ENCODE data around the gene PCDHGC3.

Gene PCDHGC3

DNA sequence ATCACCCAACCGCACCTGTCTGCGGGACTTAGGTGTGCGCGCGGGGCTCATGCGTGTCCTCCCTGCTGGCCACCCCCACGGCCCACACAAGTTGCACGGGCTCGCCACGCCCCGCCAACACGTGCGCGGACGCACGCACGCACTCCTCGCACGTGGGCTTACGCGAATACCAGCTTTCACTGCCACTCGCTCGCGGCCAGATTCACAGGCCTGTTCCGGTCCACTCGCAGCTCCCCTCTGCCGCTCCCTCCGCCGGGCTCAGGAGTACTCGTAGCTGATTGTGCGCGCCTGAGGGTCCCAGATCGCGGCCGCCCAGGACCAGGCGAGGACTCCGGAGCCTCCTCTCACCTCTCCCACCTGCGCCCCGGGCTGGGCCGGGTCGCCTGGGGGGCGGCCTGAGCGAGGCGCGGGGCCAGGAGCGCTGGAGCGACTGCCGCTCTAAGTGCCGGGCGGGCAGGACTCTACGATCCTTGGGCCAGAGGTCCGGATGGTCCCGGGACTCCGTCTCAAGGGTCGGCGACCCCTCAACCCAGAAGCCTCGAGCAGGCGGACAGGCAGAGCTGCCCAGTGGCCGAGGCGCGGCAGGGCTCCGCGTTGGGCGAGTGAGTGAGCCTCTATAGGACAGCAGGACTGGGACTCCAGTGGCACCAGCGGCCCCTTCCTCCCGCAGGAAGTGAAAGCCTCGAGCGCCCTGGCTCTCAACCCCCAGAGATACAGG, 16.6 kb downstream of the PCDHGC3 start:
- H3K4me1 ChIP-seq (ENCODE audit: control insufficient read depth in 1 of 2, insufficient read depth in 2 of 2, low read length in 2 of 2), result no peaks in the 10 kb centered on the region
- H3K9me3 ChIP-seq (ENCODE audit: control insufficient read depth in 1 of 2, low read length in 2 of 2), result no peaks in the 10 kb centered on the region
- H3K27ac ChIP-seq (ENCODE audit: low read depth, low read length), result no peak overlapping the region
- H3K9ac ChIP-seq (ENCODE audit: low read depth in 1 of 2, low read length in 2 of 2), result no peak overlapping the region
- peak overlapping the region; percentile 36 to 55 for H3K4me3 ChIP-seq (ENCODE audit: low read depth in 1 of 2, low read length in 2 of 2)
- H3K27me3 ChIP-seq (ENCODE audit: control insufficient read depth in 1 of 2, insufficient read depth in 2 of 2, low read length in 2 of 2), result peaks cover 22 to 23% of the 10 kb centered on the region in 2 donors
- no peaks in the 10 kb centered on the region for H3K36me3 ChIP-seq (ENCODE audit: control insufficient read depth in 1 of 2, insufficient read depth in 2 of 2, low read length in 2 of 2)

DNA sequence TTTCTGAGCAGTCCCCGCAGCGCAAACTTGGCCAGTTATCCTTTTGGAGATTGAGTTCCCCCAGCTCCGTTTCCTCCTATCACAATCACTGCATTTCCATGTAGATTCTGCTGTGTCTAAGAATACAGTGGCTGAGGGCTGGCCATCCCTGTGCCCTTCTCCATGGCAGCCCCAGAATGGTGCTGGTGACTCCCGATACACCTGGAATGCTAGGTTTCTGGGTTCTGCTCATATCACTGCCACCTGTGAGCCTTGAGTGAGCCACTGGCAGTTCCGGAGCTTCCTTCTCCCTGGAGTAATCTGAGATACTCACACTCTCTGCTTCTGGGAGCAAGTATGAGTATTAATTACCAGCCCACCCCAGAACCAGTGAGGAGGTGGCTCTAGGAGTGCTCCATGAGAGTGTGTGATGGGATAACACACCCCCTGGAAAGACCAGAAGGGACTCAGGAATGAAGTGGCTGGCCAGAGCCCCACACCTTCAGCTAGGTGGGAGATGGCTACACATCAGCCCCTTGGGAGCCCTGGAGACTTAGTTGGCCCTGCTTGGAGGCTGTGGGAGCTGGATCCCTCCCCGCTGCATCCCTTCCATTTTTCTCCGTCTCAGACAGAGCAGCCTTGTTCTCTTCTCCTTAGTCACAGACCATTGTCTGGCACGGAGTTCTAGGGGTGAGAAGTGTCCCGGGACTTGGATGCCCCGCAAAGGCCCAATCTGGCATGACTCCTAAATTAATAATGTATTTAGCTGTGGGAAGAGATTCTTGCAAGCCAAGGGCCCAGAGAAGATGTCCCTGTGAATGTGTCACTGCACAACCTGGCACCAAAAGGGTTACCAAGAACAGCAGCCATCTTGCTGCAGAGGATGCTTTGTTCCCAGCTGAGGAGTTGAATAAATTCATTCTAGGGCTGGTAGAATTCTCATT, 18.0 kb downstream of the PCDHGC3 start:
- H3K4me3 ChIP-seq (ENCODE audit: low read depth in 1 of 2, low read length in 2 of 2), result no peak overlapping the region
- H3K4me1 ChIP-seq (ENCODE audit: control insufficient read depth in 1 of 2, insufficient read depth in 2 of 2, low read length in 2 of 2), result no peaks in the 10 kb centered on the region
- no peaks in the 10 kb centered on the region for H3K36me3 ChIP-seq (ENCODE audit: control insufficient read depth in 1 of 2, insufficient read depth in 2 of 2, low read length in 2 of 2)
- no peaks in the 10 kb centered on the region for H3K9me3 ChIP-seq (ENCODE audit: control insufficient read depth in 1 of 2, low read length in 2 of 2)
- no peak overlapping the region for H3K27ac ChIP-seq (ENCODE audit: low read depth, low read length)
- no peak overlapping the region for H3K9ac ChIP-seq (ENCODE audit: low read depth in 1 of 2, low read length in 2 of 2)
- H3K27me3 ChIP-seq (ENCODE audit: control insufficient read depth in 1 of 2, insufficient read depth in 2 of 2, low read length in 2 of 2), result peaks cover 22 to 23% of the 10 kb centered on the region in 2 donors

DNA sequence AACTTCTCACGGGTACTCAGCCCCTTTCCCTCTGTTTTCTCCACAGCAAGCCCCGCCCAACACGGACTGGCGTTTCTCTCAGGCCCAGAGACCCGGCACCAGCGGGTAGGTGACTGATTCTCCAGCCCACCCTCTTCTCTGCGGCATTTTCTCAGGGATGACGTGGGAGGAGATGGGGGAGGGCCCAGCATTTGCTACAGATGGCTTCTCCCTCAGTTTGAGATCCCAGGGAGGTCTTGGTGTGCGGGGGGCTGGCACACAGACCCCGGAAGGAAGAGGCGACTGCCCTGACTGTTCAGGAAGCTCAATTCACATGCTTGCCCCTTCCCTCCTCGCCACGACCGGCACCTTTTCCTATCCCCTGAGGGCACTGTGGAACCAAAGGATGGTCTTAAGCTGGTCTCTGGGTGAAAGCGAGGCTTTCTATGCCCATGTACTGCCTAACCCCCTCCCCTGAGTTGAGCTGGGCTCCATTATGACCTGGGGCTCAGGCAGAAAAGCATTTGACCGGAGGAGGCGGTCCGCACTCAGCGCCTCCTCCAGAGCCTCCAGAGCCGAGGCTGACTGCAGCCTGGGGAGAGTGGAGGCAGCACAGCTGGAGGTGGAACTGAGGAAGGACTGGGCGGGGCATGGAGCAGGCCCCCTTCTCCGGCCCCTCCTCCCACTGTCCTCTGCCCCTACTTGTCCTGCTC, 19.1 kb downstream of the PCDHGC3 start:
- Histone ChIP-seq H3K4me3 (ENCODE audit: low read depth in 1 of 2, low read length in 2 of 2) (no peak overlapping the region), H3K9ac (ENCODE audit: low read depth in 1 of 2, low read length in 2 of 2) (no peak overlapping the region), H3K9me3 (ENCODE audit: control insufficient read depth in 1 of 2, low read length in 2 of 2) (no peaks in the 10 kb centered on the region), H3K36me3 (ENCODE audit: control insufficient read depth in 1 of 2, insufficient read depth in 2 of 2, low read length in 2 of 2) (no peaks in the 10 kb centered on the region), H3K27me3 (ENCODE audit: control insufficient read depth in 1 of 2, insufficient read depth in 2 of 2, low read length in 2 of 2) (peaks cover 22 to 23% of the 10 kb centered on the region in 2 donors), H3K4me1 (ENCODE audit: control insufficient read depth in 1 of 2, insufficient read depth in 2 of 2, low read length in 2 of 2) (no peaks in the 10 kb centered on the region), H3K27ac (ENCODE audit: low read depth, low read length) (no peak overlapping the region)

DNA sequence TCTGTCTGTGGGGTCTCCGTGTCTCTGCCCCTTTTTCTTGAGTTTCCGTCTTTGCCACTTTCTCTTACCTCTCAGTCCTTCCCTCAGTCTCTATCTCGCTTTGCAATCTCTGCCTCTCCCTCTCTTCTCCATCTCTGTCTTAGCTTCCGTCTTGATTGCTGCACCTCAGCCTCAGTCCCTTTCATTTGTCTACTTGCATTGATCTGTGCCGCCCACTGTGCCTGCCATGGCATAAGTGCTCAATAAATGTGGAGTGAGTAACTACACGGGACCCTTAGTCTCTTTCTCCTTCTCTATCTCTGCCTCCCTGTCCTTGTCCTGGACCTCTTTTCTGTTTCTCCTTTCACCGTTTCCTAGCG, 19.7 kb downstream of the PCDHGC3 start:
- no peak overlapping the region for H3K9ac ChIP-seq (ENCODE audit: low read depth in 1 of 2, low read length in 2 of 2)
- no peaks in the 10 kb centered on the region for H3K36me3 ChIP-seq (ENCODE audit: control insufficient read depth in 1 of 2, insufficient read depth in 2 of 2, low read length in 2 of 2)
- no peak overlapping the region for H3K27ac ChIP-seq (ENCODE audit: low read depth, low read length)
- H3K4me1 ChIP-seq (ENCODE audit: control insufficient read depth in 1 of 2, insufficient read depth in 2 of 2, low read length in 2 of 2), result no peaks in the 10 kb centered on the region
- H3K4me3 ChIP-seq (ENCODE audit: low read depth in 1 of 2, low read length in 2 of 2), result no peak overlapping the region
- H3K9me3 ChIP-seq (ENCODE audit: control insufficient read depth in 1 of 2, low read length in 2 of 2), result no peaks in the 10 kb centered on the region
- H3K27me3 ChIP-seq (ENCODE audit: control insufficient read depth in 1 of 2, insufficient read depth in 2 of 2, low read length in 2 of 2), result peaks cover 19 to 23% of the 10 kb centered on the region in 2 donors

GRCh38 chr5:141496038-141496437, 20.3 kb downstream of the PCDHGC3 start:
- Histone ChIP-seq H3K4me1 (ENCODE audit: control insufficient read depth in 1 of 2, insufficient read depth in 2 of 2, low read length in 2 of 2) (no peaks in the 10 kb centered on the region), H3K27ac (ENCODE audit: low read depth, low read length) (no peak overlapping the region), H3K36me3 (ENCODE audit: control insufficient read depth in 1 of 2, insufficient read depth in 2 of 2, low read length in 2 of 2) (no peaks in the 10 kb centered on the region), H3K9me3 (ENCODE audit: control insufficient read depth in 1 of 2, low read length in 2 of 2) (no peaks in the 10 kb centered on the region), H3K27me3 (ENCODE audit: control insufficient read depth in 1 of 2, insufficient read depth in 2 of 2, low read length in 2 of 2) (peaks cover 15 to 19% of the 10 kb centered on the region in 2 donors), H3K4me3 (ENCODE audit: low read depth in 1 of 2, low read length in 2 of 2) (no peak overlapping the region), H3K9ac (ENCODE audit: low read depth in 1 of 2, low read length in 2 of 2) (no peak overlapping the region)

- Histone ChIP-seq H3K4me1 (ENCODE audit: control insufficient read depth in 1 of 2, insufficient read depth in 2 of 2, low read length in 2 of 2) (no peaks in the 10 kb centered on the region), H3K9ac (ENCODE audit: low read depth in 1 of 2, low read length in 2 of 2) (no peak overlapping the region), H3K9me3 (ENCODE audit: control insufficient read depth in 1 of 2, low read length in 2 of 2) (no peaks in the 10 kb centered on the region), H3K4me3 (ENCODE audit: low read depth in 1 of 2, low read length in 2 of 2) (no peak overlapping the region), H3K27ac (ENCODE audit: low read depth, low read length) (no peak overlapping the region), H3K36me3 (ENCODE audit: control insufficient read depth in 1 of 2, insufficient read depth in 2 of 2, low read length in 2 of 2) (no peaks in the 10 kb centered on the region), H3K27me3 (ENCODE audit: control insufficient read depth in 1 of 2, insufficient read depth in 2 of 2, low read length in 2 of 2) (no peaks in the 10 kb centered on the region)
These were observed 26.0 kb downstream of the PCDHGC3 start for GRCh38 chr5:141501761-141502160.

DNA sequence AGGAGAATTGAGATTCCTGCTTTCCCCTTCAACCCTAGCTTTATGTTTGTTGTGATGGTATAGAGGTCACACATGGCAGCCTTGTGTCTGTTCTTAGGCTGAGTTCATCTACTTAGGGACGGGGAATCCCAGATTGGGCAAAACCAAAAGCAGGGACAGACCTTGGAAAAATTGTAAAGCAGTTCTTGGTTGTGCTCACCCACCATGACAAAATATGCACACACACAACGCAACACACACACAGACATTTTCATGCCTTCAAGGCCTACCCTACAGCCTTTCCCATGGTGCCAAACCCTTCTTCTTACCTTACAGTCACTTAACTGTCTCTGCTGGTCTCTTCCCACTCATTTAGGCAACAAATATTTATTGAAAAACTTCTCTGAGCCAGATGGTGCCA, 27.9 kb downstream of the PCDHGC3 start:
- Histone ChIP-seq H3K27me3 (ENCODE audit: control insufficient read depth in 1 of 2, insufficient read depth in 2 of 2, low read length in 2 of 2) (no peaks in the 10 kb centered on the region), H3K4me1 (ENCODE audit: control insufficient read depth in 1 of 2, insufficient read depth in 2 of 2, low read length in 2 of 2) (peaks cover 0 to 4% of the 10 kb centered on the region in 2 donors), H3K27ac (ENCODE audit: low read depth, low read length) (no peak overlapping the region), H3K9ac (ENCODE audit: low read depth in 1 of 2, low read length in 2 of 2) (no peak overlapping the region), H3K36me3 (ENCODE audit: control insufficient read depth in 1 of 2, insufficient read depth in 2 of 2, low read length in 2 of 2) (no peaks in the 10 kb centered on the region), H3K9me3 (ENCODE audit: control insufficient read depth in 1 of 2, low read length in 2 of 2) (no peaks in the 10 kb centered on the region), H3K4me3 (ENCODE audit: low read depth in 1 of 2, low read length in 2 of 2) (no peak overlapping the region)

GRCh38 chr5:141504216-141504615, 28.4 kb downstream of the PCDHGC3 start:
- Histone ChIP-seq H3K27me3 (ENCODE audit: control insufficient read depth in 1 of 2, insufficient read depth in 2 of 2, low read length in 2 of 2) (no peaks in the 10 kb centered on the region), H3K9me3 (ENCODE audit: control insufficient read depth in 1 of 2, low read length in 2 of 2) (no peaks in the 10 kb centered on the region), H3K4me3 (ENCODE audit: low read depth in 1 of 2, low read length in 2 of 2) (no peak overlapping the region), H3K27ac (ENCODE audit: low read depth, low read length) (no peak overlapping the region), H3K4me1 (ENCODE audit: control insufficient read depth in 1 of 2, insufficient read depth in 2 of 2, low read length in 2 of 2) (peaks cover 3 to 4% of the 10 kb centered on the region in 2 donors), H3K36me3 (ENCODE audit: control insufficient read depth in 1 of 2, insufficient read depth in 2 of 2, low read length in 2 of 2) (no peaks in the 10 kb centered on the region), H3K9ac (ENCODE audit: low read depth in 1 of 2, low read length in 2 of 2) (no peak overlapping the region)

DNA sequence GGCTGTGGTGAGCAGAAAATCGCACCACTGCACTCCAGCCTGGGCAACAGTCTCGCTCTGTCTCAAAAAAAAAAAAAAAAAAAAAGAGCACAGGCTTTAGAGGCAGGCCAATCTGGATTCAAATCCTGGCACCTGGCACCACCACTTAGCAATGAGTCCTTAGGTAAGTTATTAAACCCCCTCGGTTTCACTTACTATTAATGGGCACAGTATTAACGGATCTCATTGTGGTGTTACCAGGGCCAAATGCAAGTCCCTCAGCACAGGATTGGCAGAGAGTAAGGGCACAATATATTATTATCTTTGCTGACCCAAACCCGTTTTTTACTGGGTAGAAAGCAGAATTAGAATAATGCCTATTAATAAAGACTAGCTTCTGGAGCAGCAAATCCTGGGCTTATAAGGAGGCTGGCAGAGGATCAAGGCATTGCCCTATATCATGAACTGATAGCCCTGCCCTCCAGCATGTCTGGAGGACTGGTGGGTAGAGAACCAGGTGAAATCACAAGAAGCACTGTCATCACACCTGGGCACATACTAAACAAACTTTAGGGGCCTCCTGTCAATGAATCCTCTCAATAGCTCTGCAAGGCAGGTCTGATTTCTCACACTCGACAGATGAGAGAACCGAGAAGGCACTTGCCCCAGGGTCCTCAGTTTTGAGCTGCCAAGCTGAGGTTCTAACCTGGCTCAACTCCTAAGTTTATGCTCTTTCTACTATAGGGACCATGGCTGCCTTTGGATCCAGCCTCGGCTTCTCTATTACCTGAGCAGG, 30.8 kb downstream of the PCDHGC3 start:
- H3K27ac ChIP-seq (ENCODE audit: low read depth, low read length), result no peak overlapping the region
- no peak overlapping the region for H3K9ac ChIP-seq (ENCODE audit: low read depth in 1 of 2, low read length in 2 of 2)
- H3K27me3 ChIP-seq (ENCODE audit: control insufficient read depth in 1 of 2, insufficient read depth in 2 of 2, low read length in 2 of 2), result no peaks in the 10 kb centered on the region
- peaks cover 4 to 5% of the 10 kb centered on the region in 2 donors for H3K4me1 ChIP-seq (ENCODE audit: control insufficient read depth in 1 of 2, insufficient read depth in 2 of 2, low read length in 2 of 2)
- no peak overlapping the region for H3K4me3 ChIP-seq (ENCODE audit: low read depth in 1 of 2, low read length in 2 of 2)
- H3K9me3 ChIP-seq (ENCODE audit: control insufficient read depth in 1 of 2, low read length in 2 of 2), result no peaks in the 10 kb centered on the region
- no peaks in the 10 kb centered on the region for H3K36me3 ChIP-seq (ENCODE audit: control insufficient read depth in 1 of 2, insufficient read depth in 2 of 2, low read length in 2 of 2)
